Mesendoderm (in vitro differentiated cells): ENCODE measurements around the gene HEATR5B.
"Not testable (repeated sequence)": the region's sequence is repeated elsewhere in the genome, so short reads cannot be mapped to it uniquely, and the experiment has no call there.

Experiments used
- DNase-seq: peaks from one replicate; pipeline ENCODE4 v3.0.0; 2013
- H2AK5ac ChIP-seq: 2 replicates; pipeline ENCODE4 v1.6.1; 2013; ENCODE audit warnings: low read length, inconsistent platforms
- H2BK120ac ChIP-seq: 2 replicates; pipeline ENCODE4 v1.6.1; 2013; ENCODE audit warnings: low read depth, mild to moderate bottlenecking, low read length, moderate library complexity, mixed read lengths
- H2BK15ac ChIP-seq: replicated peaks from 2 replicates; pipeline ENCODE4 v1.6.1; 2013; ENCODE audit warnings: low read depth, mild to moderate bottlenecking, moderate library complexity
- H2BK5ac ChIP-seq: 2 replicates; pipeline ENCODE4 v1.6.1; 2013; ENCODE audit warnings: low read length, inconsistent platforms
- H3K18ac ChIP-seq: 2 replicates; pipeline ENCODE4 v1.6.1; 2013; ENCODE audit warnings: mild to moderate bottlenecking, low read length, mixed read lengths
- H3K23ac ChIP-seq: one replicate; pipeline ENCODE4 v1.6.1; 2013; ENCODE audit warnings: low read length
- H3K27ac ChIP-seq: 2 replicates; pipeline ENCODE4 v1.5.1; 2013; ENCODE audit warnings: low read depth, mild to moderate bottlenecking, inconsistent platforms, low read length, moderate library complexity
- H3K27me3 ChIP-seq: 2 replicates; pipeline ENCODE4 v1.6.1; 2013; ENCODE audit warnings: low read length, control low read depth, mild to moderate bottlenecking, inconsistent platforms; ENCODE audit not compliant: insufficient read depth, poor library complexity
- H3K36me3 ChIP-seq: 2 replicates; pipeline ENCODE4 v1.6.1; 2013; ENCODE audit warnings: low read length, inconsistent platforms; ENCODE audit not compliant: control insufficient read depth, insufficient read depth
- H3K4ac ChIP-seq: one replicate; pipeline ENCODE4 v1.6.1; 2013; ENCODE audit warnings: low read depth, mild to moderate bottlenecking, low read length, moderate library complexity
- H3K4me1 ChIP-seq: 2 replicates; pipeline ENCODE4 v1.6.1; 2013; ENCODE audit warnings: low read depth, low read length, inconsistent platforms; ENCODE audit not compliant: control insufficient read depth
- H3K4me2 ChIP-seq: 2 replicates; pipeline ENCODE4 v1.6.1; 2013; ENCODE audit warnings: low read length
- H3K4me3 ChIP-seq: 2 replicates; pipeline ENCODE4 v1.5.1; 2013; ENCODE audit warnings: mild to moderate bottlenecking, low read length
- H3K56ac ChIP-seq: one replicate; pipeline ENCODE4 v1.6.1; 2013; ENCODE audit warnings: low read length
- H3K79me1 ChIP-seq: 2 replicates; pipeline ENCODE4 v1.6.1; 2013; ENCODE audit warnings: low read length, inconsistent platforms
- H3K79me2 ChIP-seq: 2 replicates; pipeline ENCODE4 v1.6.1; 2013; ENCODE audit warnings: mild to moderate bottlenecking, low read length; ENCODE audit not compliant: control insufficient read depth, insufficient read depth
- H3K9ac ChIP-seq: 2 replicates; pipeline ENCODE4 v1.6.1; 2013; ENCODE audit warnings: low read length, inconsistent platforms
- H4K5ac ChIP-seq: one replicate; pipeline ENCODE4 v1.6.1; 2013; ENCODE audit warnings: low read length
- H4K8ac ChIP-seq: one replicate; pipeline ENCODE4 v1.6.1; 2013; ENCODE audit warnings: low read depth, mild to moderate bottlenecking, control low read depth, low read length, moderate library complexity
- WGBS: extraction: QIAGEN DNeasy Blood & Tissue Kit; methylation state at CpG from one replicate; pipeline ENCODE4 v1.1.7; 2013; ENCODE audit warnings: low lambda C conversion rate, missing lambda C conversion rate; ENCODE audit not compliant: insufficient coverage; ENCODE audit errors: extremely low coverage; 5-methylcytosine and 5-hydroxymethylcytosine counted together

The HEATR5B gene

GRCh38 chr2:36951027-36951518, 133.1 kb downstream of the HEATR5B start:
- DNase-seq: no peak
- H3K4me2 ChIP-seq: no peak overlapping the region
- H3K9ac ChIP-seq: no peak overlapping the region
- peaks cover 21% of the 10 kb centered on the region for H3K79me2 ChIP-seq
- no peak overlapping the region for H3K4me3 ChIP-seq
- peaks cover 7% of the 10 kb centered on the region for H3K4me1 ChIP-seq
- no peak overlapping the region for H3K56ac ChIP-seq
- H3K23ac ChIP-seq: no peak overlapping the region
- no peak overlapping the region for H3K4ac ChIP-seq
- no peaks in the 10 kb centered on the region for H3K27me3 ChIP-seq
- no peak overlapping the region for H4K5ac ChIP-seq
- H2BK15ac ChIP-seq: no peak overlapping the region
- no peak overlapping the region for H2AK5ac ChIP-seq
- peak overlapping the region; percentile 68 for H3K18ac ChIP-seq
- H2BK5ac ChIP-seq: no peak overlapping the region
- H2BK120ac ChIP-seq: no peak overlapping the region
- peaks cover 9% of the 10 kb centered on the region for H3K79me1 ChIP-seq
- no CpG with 5 or more reads among the region's 2 CpGs for WGBS
- no peak overlapping the region for H4K8ac ChIP-seq
- H3K27ac ChIP-seq: no peak overlapping the region
- no peaks in the 10 kb centered on the region for H3K36me3 ChIP-seq

- no peak overlapping the region for H3K4me3 ChIP-seq
- no peak overlapping the region for H3K27ac ChIP-seq
- DNase-seq: no peak
- no CpG with 5 or more reads among the region's 1 CpG for WGBS
- peaks cover 15% of the 10 kb centered on the region for H3K79me2 ChIP-seq
- H4K5ac ChIP-seq: no peak overlapping the region
- H2BK120ac ChIP-seq: no peak overlapping the region
- no peak overlapping the region for H4K8ac ChIP-seq
- no peak overlapping the region for H2BK15ac ChIP-seq
- no peak overlapping the region for H3K18ac ChIP-seq
- no peak overlapping the region for H2BK5ac ChIP-seq
- no peaks in the 10 kb centered on the region for H3K36me3 ChIP-seq
- H3K79me1 ChIP-seq: peaks cover 5% of the 10 kb centered on the region
- H3K4me2 ChIP-seq: no peak overlapping the region
- no peak overlapping the region for H3K56ac ChIP-seq
- H3K4ac ChIP-seq: no peak overlapping the region
- peaks cover 7% of the 10 kb centered on the region for H3K4me1 ChIP-seq
- H2AK5ac ChIP-seq: no peak overlapping the region
- H3K27me3 ChIP-seq: no peaks in the 10 kb centered on the region
- H3K23ac ChIP-seq: no peak overlapping the region
- H3K9ac ChIP-seq: no peak overlapping the region
Observed at GRCh38 chr2:36949845-36950244, 134.3 kb downstream of the HEATR5B start.

- not testable (repeated sequence) for H3K4ac ChIP-seq, H3K27me3 ChIP-seq, H2AK5ac ChIP-seq, H3K36me3 ChIP-seq, H2BK5ac ChIP-seq, H3K79me1 ChIP-seq, H3K4me2 ChIP-seq, H2BK15ac ChIP-seq, H3K4me3 ChIP-seq, DNase-seq, H4K8ac ChIP-seq, H3K4me1 ChIP-seq, H3K23ac ChIP-seq, H3K56ac ChIP-seq, H3K27ac ChIP-seq, H3K79me2 ChIP-seq, H3K9ac ChIP-seq, H2BK120ac ChIP-seq, H4K5ac ChIP-seq, H3K18ac ChIP-seq
- no CpG with 5 or more reads among the region's 10 CpGs for WGBS
Observed at GRCh38 chr2:36945240-36945639, 138.9 kb downstream of the HEATR5B start.

GRCh38 chr2:36941867-36942266, 142.3 kb downstream of the HEATR5B start:
- H3K4ac ChIP-seq: no peak overlapping the region
- H3K9ac ChIP-seq: no peak overlapping the region
- H2BK15ac ChIP-seq: no peak overlapping the region
- no peak overlapping the region for H2AK5ac ChIP-seq
- no peaks in the 10 kb centered on the region for H3K27me3 ChIP-seq
- no peaks in the 10 kb centered on the region for H3K4me1 ChIP-seq
- no peak overlapping the region for H2BK5ac ChIP-seq
- no peak overlapping the region for H3K56ac ChIP-seq
- H2BK120ac ChIP-seq: no peak overlapping the region
- WGBS: no CpG with 5 or more reads among the region's 4 CpGs
- peaks cover 2% of the 10 kb centered on the region for H3K79me1 ChIP-seq
- H3K27ac ChIP-seq: no peak overlapping the region
- no peaks in the 10 kb centered on the region for H3K36me3 ChIP-seq
- no peak overlapping the region for H3K4me3 ChIP-seq
- H3K18ac ChIP-seq: no peak overlapping the region
- no peak for DNase-seq
- H3K79me2 ChIP-seq: peaks cover 2% of the 10 kb centered on the region
- H4K5ac ChIP-seq: no peak overlapping the region
- no peak overlapping the region for H4K8ac ChIP-seq
- no peak overlapping the region for H3K4me2 ChIP-seq
- H3K23ac ChIP-seq: no peak overlapping the region

GRCh38 chr2:36936526-36936925, 147.6 kb downstream of the HEATR5B start:
- H3K36me3 ChIP-seq, H3K4me3 ChIP-seq, H3K4me2 ChIP-seq, H2BK15ac ChIP-seq, H3K79me2 ChIP-seq, H3K23ac ChIP-seq, H2BK120ac ChIP-seq, H3K4ac ChIP-seq, DNase-seq, H3K9ac ChIP-seq, H3K18ac ChIP-seq, H2AK5ac ChIP-seq, H3K27ac ChIP-seq, H3K27me3 ChIP-seq, H2BK5ac ChIP-seq, H4K8ac ChIP-seq, H3K4me1 ChIP-seq, H3K79me1 ChIP-seq, H3K56ac ChIP-seq, H4K5ac ChIP-seq: not testable (repeated sequence)

DNA sequence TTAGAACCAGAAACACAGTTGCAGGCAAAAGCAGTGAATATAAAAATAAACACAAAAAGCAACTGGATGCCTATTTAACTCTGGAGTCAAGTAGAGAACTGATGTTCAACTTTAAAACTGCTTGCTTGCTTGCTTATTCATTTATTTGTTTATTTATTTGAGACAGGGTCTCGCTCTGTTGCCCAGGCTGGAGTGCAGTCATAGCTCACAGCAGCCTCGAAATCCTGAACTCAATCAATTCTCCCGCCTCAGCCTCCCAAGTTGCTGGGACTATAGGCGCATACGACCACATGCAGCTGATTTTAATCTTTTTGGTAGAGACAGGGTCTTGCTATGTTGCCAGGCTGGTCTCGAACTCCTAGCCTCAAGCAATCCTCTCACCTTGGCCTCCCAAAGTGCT, 152.5 kb downstream of the HEATR5B start:
- not testable (repeated sequence) for DNase-seq

More for the DNA sequence above, 152.5 kb downstream of the HEATR5B start:
- no CpG with 5 or more reads among the region's 6 CpGs for WGBS
- not testable (repeated sequence) for H2AK5ac ChIP-seq, H3K27ac ChIP-seq, H3K27me3 ChIP-seq, H3K56ac ChIP-seq, H2BK120ac ChIP-seq, H2BK5ac ChIP-seq, H4K5ac ChIP-seq, H3K4me3 ChIP-seq, H3K4ac ChIP-seq, H3K9ac ChIP-seq, H3K36me3 ChIP-seq, H2BK15ac ChIP-seq, H3K23ac ChIP-seq, H3K18ac ChIP-seq, H3K79me2 ChIP-seq, H3K4me1 ChIP-seq, H3K79me1 ChIP-seq, H4K8ac ChIP-seq, H3K4me2 ChIP-seq
